GM19023 (cell line): ENCODE results near the gene POLN.

Experiments used
- ATAC-seq: cut with Tn5 transposase; IDR thresholded peaks from one replicate; pipeline ENCODE4 v1.9.1; 2021; ENCODE audit warnings: mild to moderate bottlenecking, moderate library complexity; ENCODE audit not compliant: unreplicated experiment

Gene POLN

GRCh38 chr4:2072971-2073807 lies 168.7 kb downstream of the POLN start:
- no peak for ATAC-seq

GRCh38 chr4:2071912-2072867 lies 169.7 kb downstream of the POLN start:
- ATAC-seq: no peak

DNA sequence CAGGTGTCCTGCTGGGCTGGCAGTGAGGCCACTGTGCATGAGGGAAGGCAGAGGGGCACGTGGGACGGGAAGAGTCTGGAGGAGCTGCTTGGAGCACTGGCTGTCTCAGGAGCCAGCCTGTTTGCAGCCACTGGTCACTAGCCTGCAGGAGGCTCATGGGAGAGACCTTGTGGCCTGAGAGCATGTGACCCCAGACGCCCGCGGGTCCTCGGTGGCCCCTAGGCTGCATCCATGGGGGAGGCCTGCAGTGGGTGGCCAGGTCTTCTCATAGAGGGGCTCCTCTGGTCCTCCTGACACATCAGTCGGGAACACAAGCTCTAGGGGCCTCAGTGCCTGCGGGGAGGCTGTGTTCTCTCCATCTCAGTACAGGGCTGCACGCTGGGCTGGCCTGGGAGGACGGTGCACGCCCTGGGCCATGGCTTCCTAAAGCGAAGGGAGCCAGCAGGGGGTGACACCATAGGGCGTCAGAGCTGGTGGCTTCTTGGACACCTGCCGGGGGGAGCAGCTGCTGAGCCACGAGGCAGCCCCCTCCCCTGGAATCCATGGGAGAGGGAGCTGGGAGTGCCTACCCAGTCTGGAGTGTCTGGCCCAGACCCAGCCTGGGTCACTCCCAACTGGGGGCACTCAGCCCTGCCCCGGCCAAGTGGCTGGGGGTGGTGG lies 170.5 kb downstream of the POLN start:
- ATAC-seq: no peak

DNA sequence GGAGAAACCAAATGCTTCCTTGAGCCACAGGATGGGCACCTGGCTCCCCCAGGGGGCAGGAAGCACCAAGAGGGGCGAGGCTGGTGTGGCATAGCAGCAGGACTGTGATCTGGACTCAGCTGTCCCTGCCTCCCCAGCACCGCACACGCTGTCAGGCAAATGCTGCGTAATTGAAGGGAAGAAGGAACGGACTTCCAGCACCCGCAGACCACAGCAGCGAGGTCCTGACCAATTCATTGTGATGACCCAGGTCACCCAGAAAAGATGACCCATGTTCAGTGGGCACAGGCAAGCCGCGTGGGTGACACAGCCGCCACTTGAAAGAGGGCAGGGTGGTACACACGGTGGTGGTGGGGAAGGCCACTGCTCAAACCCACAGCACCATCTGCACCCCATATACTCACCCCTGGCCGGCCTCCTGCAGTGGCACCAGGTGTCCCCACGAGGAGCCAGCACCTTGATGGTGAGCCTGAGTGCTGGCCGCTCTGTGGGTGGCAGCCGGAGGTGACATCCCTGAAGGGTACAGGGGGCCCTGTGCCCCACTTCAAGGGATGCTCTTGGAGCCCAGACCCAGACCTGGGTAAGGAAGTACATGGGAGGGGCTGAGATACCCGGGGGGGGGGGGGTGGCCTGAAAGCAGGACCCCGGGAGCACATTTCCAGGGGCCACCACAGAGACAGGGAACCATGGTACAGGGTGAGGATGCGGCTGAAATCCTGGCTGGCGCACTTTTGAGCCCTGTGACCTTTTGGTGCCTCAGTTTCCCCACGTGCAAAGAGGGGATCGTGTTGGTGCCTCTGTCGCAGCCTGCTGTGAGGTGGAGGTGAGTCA lies 171.3 kb downstream of the POLN start:
- no peak for ATAC-seq

- no peak for ATAC-seq
Measured at GRCh38 chr4:2069986-2070385, 171.9 kb downstream of the POLN start.

GRCh38 chr4:2069161-2069971 lies 172.6 kb downstream of the POLN start:
- no peak for ATAC-seq

- no peak for ATAC-seq
Measured at GRCh38 chr4:2068566-2068965, 173.4 kb downstream of the POLN start.

GRCh38 chr4:2068198-2068470 lies 173.8 kb downstream of the POLN start:
- ATAC-seq: no peak

GRCh38 chr4:2067446-2068197 lies 174.3 kb downstream of the POLN start:
- no peak for ATAC-seq

GRCh38 chr4:2066571-2067445 lies 175.1 kb downstream of the POLN start:
- no peak for ATAC-seq

DNA sequence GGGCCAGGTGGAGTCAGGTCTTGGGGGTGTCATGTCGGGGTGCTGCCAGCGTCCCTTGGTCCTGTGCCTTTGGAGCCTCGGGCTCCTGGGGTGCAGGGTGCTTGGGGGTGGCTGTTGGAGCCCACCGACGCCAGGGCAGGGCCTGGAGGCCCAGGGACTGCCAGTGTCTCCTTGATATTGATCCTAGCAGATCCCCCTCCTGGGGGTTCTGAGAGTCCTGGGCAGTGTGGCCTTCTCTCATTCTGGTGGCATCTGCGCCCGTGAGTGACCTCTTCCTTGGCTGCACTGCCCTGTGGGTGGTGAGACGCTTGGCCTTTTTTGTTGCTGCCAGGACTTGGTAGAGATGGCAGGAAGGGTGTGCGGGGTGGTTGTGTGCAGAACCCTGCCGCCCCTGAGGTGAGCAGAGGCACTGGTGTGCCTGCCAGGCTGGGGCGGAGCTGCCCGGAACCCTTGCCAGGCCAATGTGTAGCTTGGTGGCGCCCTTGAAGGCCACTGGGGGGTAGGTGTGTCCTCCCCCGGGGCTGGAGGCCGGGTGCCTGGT lies 175.8 kb downstream of the POLN start:
- no peak for ATAC-seq

DNA sequence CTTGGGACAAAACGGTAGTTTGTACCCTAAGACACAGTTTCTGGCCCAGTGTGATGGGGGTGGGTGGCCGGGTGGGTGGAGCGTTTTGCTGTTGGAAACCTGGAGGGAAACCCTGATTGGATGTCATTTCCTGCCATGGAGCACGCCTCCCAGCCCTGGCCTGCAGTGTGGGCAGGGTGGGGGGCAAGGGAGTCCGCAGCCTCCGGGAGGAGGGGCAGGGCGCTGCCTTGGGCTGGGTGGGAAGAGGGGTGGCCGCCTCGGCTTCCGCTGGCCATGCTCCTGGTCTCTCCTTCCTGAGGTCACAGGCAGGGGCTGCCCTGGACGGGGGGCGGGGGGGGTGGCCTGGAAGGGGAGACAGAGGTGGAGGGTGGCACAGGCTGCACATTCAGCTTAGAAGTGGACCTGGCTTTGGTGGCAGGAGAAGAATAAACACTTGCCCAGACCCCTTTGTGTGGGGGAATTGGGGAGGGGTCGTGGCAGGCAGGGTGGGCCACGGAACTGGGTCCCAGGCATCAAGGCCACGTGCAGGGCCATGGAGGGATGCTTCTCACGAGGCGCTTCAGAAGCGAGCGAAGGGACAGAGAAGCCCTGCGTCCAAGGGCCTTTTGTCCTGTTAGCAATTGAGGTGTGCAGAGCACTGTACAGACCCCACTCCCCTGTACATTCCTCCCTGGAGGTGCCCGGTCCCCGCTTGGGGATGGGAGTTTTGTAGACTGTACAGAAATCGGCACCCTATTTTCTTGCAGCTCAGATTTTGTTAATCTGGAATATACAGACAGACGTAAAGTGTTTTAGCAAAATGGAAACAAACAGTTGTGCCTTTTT lies 176.6 kb downstream of the POLN start:
- no peak for ATAC-seq

- ATAC-seq: no peak
Measured at GRCh38 chr4:2064276-2064991, 177.5 kb downstream of the POLN start.

GRCh38 chr4:2063557-2064275 lies 178.2 kb downstream of the POLN start:
- ATAC-seq: no peak

DNA sequence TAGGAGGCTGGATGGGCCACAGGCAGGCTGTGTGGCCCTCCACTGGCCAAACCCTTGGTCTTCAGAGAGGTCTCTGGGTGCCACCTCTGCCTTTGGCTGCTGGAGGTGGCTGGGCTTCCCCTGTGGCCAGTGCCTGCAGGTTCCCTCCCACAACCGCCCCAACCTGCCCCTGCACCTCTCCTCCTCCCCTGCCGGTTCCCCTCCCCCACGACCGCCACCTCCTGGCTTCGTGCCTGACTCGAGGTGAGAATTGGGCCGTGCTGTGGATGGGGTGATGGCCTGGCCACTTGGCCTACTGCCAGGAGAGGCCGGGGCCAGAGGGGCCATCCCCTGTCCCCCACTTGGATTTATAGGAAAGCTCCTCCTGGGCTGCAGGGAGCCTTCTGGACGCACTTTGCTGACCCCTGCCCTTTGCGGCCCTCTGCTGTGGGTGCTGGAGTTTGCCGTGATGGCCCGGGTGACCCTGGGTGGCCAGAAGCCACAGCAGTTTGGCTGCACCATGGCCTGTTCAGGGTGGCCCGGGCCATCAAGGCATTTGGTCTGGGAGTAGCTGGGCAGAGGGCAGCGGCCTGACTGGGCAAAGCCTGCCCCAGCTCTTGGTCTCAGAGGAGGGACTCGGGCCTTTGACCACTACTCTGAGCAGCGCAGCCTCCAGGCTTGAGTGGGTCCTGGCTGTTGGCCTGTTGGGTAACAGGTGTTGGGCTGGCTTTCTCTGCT lies 179.0 kb downstream of the POLN start:
- no peak for ATAC-seq
